IPS-20b (cell line): Measurements from ENCODE around the gene DOC2B.
"Not testable (repeated sequence)": the region's sequence is repeated elsewhere in the genome, so short reads cannot be mapped to it uniquely, and the experiment has no call there.

Experiments used
- H3K27ac ChIP-seq: one replicate; pipeline ENCODE4 v1.5.1; 2013; ENCODE audit warnings: low read length
- H3K27me3 ChIP-seq: 2 replicates; pipeline ENCODE4 v1.6.1; 2013; ENCODE audit warnings: mild to moderate bottlenecking, low read length, inconsistent platforms; ENCODE audit not compliant: insufficient read depth
- H3K36me3 ChIP-seq: 2 replicates; pipeline ENCODE4 v1.6.1; 2013; ENCODE audit warnings: low read depth, mild to moderate bottlenecking, inconsistent platforms, low read length, moderate library complexity; ENCODE audit not compliant: insufficient read depth
- H3K4me1 ChIP-seq: 2 replicates; pipeline ENCODE4 v1.6.1; 2013; ENCODE audit warnings: mild to moderate bottlenecking, control low read depth, inconsistent platforms, low read length, moderate library complexity; ENCODE audit not compliant: insufficient read depth
- H3K4me3 ChIP-seq: 2 replicates; pipeline ENCODE4 v1.5.1; 2013; ENCODE audit warnings: mild to moderate bottlenecking, low read length, inconsistent platforms
- H3K9ac ChIP-seq: 2 replicates; pipeline ENCODE4 v1.6.1; 2013; ENCODE audit warnings: low read depth, mild to moderate bottlenecking, inconsistent platforms, low read length, moderate library complexity
- H3K9me3 ChIP-seq: 2 replicates; pipeline ENCODE4 v1.6.1; 2013; ENCODE audit warnings: mild to moderate bottlenecking, low read depth, low read length, inconsistent platforms; ENCODE audit not compliant: insufficient read depth

DOC2B gene

GRCh38 chr17:206941-207560 lies 25.6 kb upstream of the DOC2B start:
- peaks cover 4% of the 10 kb centered on the region; the same call in 1 of the 2 replicates for H3K9me3 ChIP-seq
- no peak overlapping the region for H3K9ac ChIP-seq
- H3K27ac ChIP-seq: no peak overlapping the region
- H3K4me1 ChIP-seq: no peaks in the 10 kb centered on the region
- no peak overlapping the region; the same call in 1 of the 2 replicates for H3K4me3 ChIP-seq
- peaks cover 14% of the 10 kb centered on the region for H3K27me3 ChIP-seq
- no peaks in the 10 kb centered on the region for H3K36me3 ChIP-seq

- H3K9me3 ChIP-seq, H3K36me3 ChIP-seq, H3K4me3 ChIP-seq, H3K4me1 ChIP-seq, H3K9ac ChIP-seq, H3K27ac ChIP-seq: not testable (repeated sequence)
- H3K27me3 ChIP-seq: peaks cover 14% of the 10 kb centered on the region
Observed at GRCh38 chr17:206484-206883, 25.0 kb upstream of the DOC2B start.

- Histone ChIP-seq H3K9ac (no peak overlapping the region), H3K4me3 (no peak overlapping the region), H3K4me1 (peaks cover 2% of the 10 kb centered on the region; the same call in 1 of the 2 replicates), H3K36me3 (no peaks in the 10 kb centered on the region), H3K27ac (no peak overlapping the region), H3K27me3 (peaks cover 14% of the 10 kb centered on the region), H3K9me3 (peaks cover 4% of the 10 kb centered on the region; the same call in 1 of the 2 replicates)
Observed at GRCh38 chr17:205817-206216, 24.4 kb upstream of the DOC2B start.

- Histone ChIP-seq H3K27me3 (peaks cover 14% of the 10 kb centered on the region), H3K9ac (no peak overlapping the region), H3K4me1 (peaks cover 7% of the 10 kb centered on the region; the same call in 1 of the 2 replicates), H3K36me3 (no peaks in the 10 kb centered on the region), H3K9me3 (peaks cover 4% of the 10 kb centered on the region; the same call in 1 of the 2 replicates), H3K27ac (no peak overlapping the region), H3K4me3 (no peak overlapping the region)
Observed at GRCh38 chr17:205148-205669, 23.8 kb upstream of the DOC2B start.

- H3K4me3 ChIP-seq: no peak overlapping the region
- peaks cover 4% of the 10 kb centered on the region; the same call in 1 of the 2 replicates for H3K9me3 ChIP-seq
- no peaks in the 10 kb centered on the region for H3K36me3 ChIP-seq
- H3K4me1 ChIP-seq: peaks cover 7% of the 10 kb centered on the region; the same call in 1 of the 2 replicates
- H3K27ac ChIP-seq: no peak overlapping the region
- peaks cover 16% of the 10 kb centered on the region for H3K27me3 ChIP-seq
- H3K9ac ChIP-seq: no peak overlapping the region
Observed at GRCh38 chr17:204427-205147, 23.1 kb upstream of the DOC2B start.

- Histone ChIP-seq H3K9me3 (no peaks in the 10 kb centered on the region), H3K9ac (no peak overlapping the region), H3K4me3 (no peak overlapping the region), H3K27me3 (peaks cover 11% of the 10 kb centered on the region), H3K36me3 (no peaks in the 10 kb centered on the region), H3K4me1 (peaks cover 12% of the 10 kb centered on the region; the same call in 1 of the 2 replicates), H3K27ac (no peak overlapping the region)
Observed at GRCh38 chr17:202501-202951, 21.1 kb upstream of the DOC2B start.

GRCh38 chr17:201736-202135 lies 20.3 kb upstream of the DOC2B start:
- H3K4me1 ChIP-seq: peaks cover 12% of the 10 kb centered on the region; the same call in 1 of the 2 replicates
- H3K36me3 ChIP-seq, H3K4me3 ChIP-seq, H3K27ac ChIP-seq, H3K9ac ChIP-seq, H3K9me3 ChIP-seq, H3K27me3 ChIP-seq: not testable (repeated sequence)

- not testable (repeated sequence) for H3K9ac ChIP-seq, H3K9me3 ChIP-seq, H3K36me3 ChIP-seq, H3K4me3 ChIP-seq, H3K27ac ChIP-seq, H3K27me3 ChIP-seq
- H3K4me1 ChIP-seq: peaks cover 12% of the 10 kb centered on the region; the same call in 1 of the 2 replicates
Observed at GRCh38 chr17:201257-201656, 19.8 kb upstream of the DOC2B start.

- Histone ChIP-seq H3K36me3 (no peaks in the 10 kb centered on the region), H3K4me1 (peaks cover 12% of the 10 kb centered on the region; the same call in 1 of the 2 replicates), H3K9me3 (no peaks in the 10 kb centered on the region), H3K27ac (no peak overlapping the region), H3K27me3 (0 out of 2 replicates have a peak, but pooled peaks cover 5% of the 10 kb centered on the region), H3K9ac (no peak overlapping the region), H3K4me3 (no peak overlapping the region)
Observed at GRCh38 chr17:200586-200985, 19.1 kb upstream of the DOC2B start.

GRCh38 chr17:199806-200545 lies 18.5 kb upstream of the DOC2B start:
- Histone ChIP-seq H3K4me3 (no peak overlapping the region), H3K9ac (no peak overlapping the region), H3K27ac (no peak overlapping the region), H3K36me3 (no peaks in the 10 kb centered on the region), H3K4me1 (peaks cover 12% of the 10 kb centered on the region; the same call in 1 of the 2 replicates), H3K27me3 (0 out of 2 replicates have a peak, but pooled peaks cover 5% of the 10 kb centered on the region), H3K9me3 (no peaks in the 10 kb centered on the region)

- H3K9ac ChIP-seq: no peak overlapping the region
- H3K9me3 ChIP-seq: no peaks in the 10 kb centered on the region
- no peak overlapping the region for H3K27ac ChIP-seq
- H3K4me1 ChIP-seq: peaks cover 12% of the 10 kb centered on the region; the same call in 1 of the 2 replicates
- 0 out of 2 replicates have a peak, but pooled peaks cover 5% of the 10 kb centered on the region for H3K27me3 ChIP-seq
- no peak overlapping the region for H3K4me3 ChIP-seq
- no peaks in the 10 kb centered on the region for H3K36me3 ChIP-seq
Observed at GRCh38 chr17:199191-199604, 17.7 kb upstream of the DOC2B start.
